GM18519 (cell line): Measurements from ENCODE around the gene TTC7B.

Experiments used
- ATAC-seq: cut with Tn5 transposase; IDR thresholded peaks from one replicate; pipeline ENCODE4 v1.9.1; 2021; ENCODE audit warnings: mild to moderate bottlenecking, moderate library complexity; ENCODE audit not compliant: unreplicated experiment, low FRiP score

Gene TTC7B

DNA sequence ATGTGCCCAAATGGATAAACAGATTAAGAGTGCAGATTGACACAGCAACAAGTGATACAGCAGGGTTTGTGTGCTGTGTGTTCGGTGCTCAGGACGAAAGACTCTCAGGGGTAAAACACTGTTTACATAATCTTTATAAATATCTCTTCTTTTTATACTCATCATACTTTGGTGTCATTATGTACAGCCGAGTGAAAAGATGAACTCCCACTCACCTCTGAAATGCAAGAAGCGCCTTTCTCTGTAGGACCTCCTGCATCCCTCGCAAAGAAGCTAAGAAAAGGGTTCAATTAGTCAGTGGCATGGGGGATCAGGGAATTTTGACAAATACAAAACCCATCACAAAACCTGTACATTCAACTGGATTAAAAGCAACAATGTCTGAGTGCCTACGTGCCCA, 163.6 kb downstream of the TTC7B start:
- no peak for ATAC-seq

DNA sequence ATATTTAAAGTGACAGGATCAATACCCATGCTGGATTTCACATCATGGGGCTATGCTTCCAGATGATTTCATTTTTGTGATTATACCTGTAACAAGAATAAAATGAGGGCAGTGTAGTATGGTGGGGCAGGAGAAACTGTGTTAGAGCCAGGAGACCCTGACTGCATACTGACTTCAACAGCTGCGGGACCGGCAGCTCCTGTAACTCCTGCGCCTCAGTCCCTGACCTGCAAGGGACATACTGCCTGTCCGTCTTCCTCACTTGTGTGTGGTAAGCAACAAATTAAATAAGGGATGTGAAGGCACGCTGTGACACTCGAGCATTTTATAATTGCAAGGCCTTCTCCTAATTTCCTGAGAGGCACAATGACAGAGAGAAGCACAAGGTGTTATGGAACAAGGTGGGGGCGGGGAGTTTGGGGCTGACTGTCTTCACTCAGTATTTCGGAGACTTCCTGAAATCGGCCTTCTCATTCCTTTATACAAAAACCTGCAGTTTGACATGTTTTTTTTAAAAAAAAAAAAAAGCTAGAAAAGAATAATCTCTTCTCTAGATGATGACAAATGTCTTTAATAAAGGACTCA, 164.2 kb downstream of the TTC7B start:
- ATAC-seq = no peak

DNA sequence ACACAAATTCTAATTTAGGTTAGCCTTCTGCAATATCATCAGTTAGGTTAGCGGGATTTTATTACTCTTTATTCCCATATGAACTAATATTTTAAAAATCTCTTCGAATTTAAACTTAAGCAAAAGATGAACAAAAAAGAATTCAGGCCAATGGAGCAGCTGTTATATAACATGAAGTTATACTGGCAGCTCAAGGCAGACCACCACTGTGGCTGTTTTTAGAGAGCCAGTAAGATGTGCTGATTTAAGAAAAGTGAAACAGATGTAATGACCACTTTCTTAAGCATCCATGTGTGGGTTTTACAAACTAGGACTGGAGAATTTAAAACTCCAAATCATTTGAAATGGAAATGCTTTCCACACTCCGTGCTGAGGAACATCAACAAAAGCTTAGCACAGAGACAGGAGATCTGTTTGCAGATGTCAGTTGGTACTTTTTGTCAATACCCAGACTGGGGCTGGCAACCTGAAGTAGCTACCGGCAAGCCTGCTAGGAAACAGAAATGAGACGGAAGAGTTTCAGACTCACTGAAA, 164.9 kb downstream of the TTC7B start:
- no peak for ATAC-seq

DNA sequence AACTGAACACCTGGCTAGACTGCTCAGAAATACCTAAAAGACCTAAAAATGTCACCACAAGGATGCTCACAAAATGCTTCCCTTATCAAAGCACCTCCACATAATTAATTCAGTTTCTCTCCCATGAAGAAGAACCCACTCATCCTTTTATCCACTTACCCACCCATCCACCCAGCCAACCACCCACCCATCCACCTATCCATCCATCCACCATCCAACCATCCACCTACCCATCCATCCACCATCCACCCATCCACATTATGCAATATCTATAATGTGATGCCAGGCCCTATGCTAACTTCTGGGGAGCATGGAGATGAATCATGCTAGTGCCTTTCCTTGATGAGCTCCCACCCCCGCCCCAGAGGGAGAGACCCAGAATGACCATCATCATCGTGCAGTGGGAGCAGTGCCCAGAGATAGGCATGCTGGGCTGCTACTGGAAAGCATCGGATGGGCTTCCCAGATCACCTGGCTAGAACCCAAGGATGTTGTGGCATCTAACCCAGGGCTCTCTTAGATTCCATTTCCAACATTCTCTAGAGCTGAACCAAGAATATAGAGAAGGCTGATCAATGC, 166.6 kb downstream of the TTC7B start:
- no peak for ATAC-seq

DNA sequence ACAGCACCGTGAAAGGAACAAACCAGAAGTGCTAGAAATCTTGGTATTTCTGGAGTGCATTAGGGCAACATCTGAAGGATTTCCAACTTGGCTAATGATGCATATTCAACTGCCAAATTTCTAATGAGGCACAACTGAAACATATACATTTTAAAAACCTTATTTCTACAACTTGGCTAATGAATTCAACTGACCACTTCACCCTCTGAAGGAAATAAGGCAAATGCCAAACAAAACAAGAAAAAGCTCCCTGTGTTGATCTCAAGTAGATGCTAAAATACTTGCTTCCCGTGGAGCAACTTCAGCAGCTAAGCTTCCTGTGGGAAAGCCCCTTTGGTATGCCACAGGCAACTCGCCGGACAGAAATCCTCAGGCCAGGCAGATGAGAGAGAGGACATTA, 167.1 kb downstream of the TTC7B start:
- no peak for ATAC-seq

DNA sequence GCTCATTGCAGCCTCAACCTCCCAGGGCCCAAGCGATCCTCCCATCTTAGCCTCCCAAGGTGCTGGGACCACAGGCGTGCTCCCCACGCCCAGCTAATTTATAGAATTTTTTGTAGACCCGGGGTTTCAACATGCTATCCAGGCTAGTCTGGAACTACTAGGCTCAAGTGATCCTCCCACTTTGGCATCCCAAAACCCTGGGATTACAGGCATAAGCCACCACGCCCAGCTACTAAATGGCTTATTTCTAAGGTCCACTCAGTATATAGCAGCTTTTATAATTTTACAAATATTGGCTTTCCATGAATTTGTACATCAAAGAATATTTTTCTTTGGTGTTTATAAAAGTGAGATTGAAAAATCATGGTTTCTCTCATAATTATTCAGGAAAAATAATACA, 167.8 kb downstream of the TTC7B start:
- ATAC-seq = no peak

DNA sequence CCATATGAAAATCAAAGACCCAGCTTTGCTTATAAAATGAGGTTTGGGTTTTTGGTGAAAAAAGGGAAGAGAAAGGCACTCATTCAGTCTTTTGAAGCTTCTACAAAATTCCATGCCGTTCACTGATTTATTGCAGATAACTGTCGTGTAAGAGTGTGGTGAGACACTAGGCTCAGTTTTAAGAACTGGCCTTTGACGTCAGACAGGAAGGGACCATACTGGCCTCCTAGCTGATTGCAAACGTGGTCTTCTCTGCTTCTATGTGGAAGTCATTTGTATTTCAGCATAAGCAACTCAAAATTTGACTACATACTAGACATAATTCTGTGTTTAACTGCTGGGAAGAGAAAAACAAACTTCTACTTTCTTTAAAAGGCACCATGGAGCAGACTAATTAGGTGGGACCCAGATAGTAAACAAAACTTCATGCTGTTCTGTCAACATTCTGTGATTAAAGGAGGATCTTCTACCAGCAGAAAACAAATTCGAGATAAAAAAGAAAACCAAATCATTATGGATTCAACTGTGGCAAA, 168.7 kb downstream of the TTC7B start:
- ATAC-seq = no peak

DNA sequence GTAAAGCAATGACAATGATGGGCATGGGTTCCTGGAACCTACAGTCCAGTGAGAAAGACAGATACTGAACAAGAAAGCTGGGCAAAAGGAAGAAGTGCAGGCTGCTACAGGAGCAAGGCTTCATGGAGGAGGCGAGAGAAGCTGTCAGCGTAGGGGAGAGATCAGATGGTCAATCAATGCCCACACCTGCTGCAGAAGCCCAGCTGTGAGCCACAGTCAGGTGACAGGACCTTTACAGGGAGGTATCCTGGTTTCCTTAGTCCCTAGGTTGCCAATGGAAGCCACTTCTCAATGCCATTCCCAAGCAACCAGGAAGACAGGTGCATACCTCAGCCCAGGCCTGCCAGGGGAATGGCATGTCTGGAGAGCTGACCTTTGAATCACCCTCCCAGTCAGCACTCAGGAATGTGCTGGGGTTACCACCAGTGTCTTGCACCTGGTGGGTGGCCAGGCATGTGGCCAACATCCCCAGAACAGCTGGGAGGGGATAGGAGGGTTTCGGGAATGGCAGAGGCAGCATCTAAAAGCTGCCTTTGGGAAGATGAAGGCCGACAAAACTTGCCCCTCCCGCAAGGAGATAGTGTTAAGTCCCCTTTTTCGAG, 170.3 kb downstream of the TTC7B start:
- no peak for ATAC-seq

DNA sequence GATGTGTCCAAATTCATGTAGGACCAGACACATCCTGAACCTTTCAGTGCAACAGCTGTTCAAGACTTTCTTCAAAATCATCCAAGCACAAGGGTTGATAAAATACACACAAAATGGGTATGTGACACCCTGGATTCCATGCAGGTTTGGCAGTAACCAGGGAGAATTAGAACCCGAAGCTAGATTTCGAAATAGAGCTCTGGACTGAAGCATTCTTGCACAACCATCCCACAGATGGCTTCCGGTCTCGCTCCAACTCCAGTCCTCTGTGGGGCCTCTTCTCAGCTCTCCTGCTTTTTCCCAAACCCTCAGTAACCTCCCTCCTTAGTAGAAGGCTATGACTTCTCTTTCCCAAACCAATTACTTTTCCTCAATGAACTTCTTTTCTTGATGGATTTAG, 171.3 kb downstream of the TTC7B start:
- ATAC-seq = no peak

DNA sequence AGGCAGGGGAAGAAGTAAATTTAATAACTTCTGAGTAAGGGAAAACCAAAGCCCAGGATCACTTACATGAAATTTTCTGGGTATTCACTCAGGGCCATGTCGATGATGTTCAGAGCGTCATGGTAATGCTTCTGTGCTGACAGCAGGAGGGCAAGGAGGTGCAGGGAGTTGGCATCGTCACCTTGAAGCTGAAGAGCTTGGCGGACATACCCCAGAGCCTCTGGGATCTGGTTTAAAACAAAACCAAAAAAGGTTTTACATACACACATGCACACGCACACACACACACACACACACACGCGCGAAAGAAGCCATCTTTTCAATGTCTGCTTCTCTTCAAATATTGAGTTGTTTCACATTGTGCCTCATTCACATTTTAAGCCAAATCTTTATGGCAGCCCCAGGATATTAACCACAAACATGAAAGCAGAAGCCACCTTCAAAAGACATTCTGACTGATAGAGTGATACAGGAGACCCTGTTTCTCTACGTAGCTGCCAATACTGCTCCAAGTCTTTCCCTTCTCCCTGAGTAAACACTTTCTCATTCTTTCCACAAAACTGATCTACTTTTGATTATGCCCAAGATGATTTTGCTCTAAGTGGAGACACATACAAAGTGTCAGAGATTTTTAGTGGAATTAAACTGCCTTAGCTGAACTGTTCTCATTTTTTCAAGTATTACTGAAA, 172.1 kb downstream of the TTC7B start:
- ATAC-seq = no peak

DNA sequence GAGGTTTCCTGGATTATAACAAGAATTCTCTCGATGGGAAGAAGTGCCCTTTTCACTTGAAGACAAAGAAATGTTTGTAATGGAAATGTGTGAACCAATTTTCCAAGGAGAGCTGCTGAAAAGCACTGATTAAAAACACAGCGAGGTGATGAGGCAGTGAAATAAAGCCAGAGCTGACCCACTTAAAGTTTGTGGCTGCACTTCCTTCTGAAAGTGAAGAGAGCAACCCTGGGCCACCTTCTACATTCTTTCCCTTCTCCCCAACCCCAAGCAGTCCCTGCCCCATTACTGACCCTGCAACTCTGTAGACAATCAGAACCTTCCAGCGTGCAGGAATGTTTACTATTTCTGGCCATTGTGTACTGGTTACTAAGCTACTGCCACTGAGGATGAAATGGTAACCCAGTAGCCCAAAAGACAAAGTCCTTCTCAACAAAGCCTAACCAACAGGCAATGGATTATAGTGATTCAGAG, 173.9 kb downstream of the TTC7B start:
- no peak for ATAC-seq

DNA sequence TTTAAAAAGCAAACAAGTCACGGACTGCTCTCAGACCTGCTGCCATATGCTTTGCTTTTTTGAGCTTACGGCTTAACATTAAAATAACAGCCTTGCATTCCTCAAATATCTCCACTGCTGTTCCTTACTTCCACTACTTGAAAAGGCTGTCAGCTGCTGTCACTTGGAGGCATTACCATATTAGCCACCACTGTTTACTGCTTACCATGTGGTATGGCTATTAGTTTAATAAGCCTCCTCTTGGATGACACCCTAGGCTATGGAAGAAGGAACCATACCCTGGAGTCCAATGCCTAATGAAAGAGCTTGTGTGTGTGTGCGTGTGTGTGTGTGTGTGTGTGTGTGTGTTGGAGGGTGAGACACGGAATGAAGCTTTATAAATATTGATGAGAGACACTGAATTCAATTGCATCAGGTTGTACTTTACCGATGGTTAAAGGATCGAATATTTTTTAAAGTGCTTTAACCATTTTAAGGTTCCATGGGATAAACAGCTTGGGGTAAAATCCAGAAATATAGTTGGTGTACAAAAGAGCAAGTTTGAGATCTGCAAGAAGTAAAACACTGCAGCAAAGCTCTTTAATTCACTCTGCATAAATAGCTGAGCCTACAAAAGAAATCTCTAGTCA, 174.5 kb downstream of the TTC7B start:
- ATAC-seq = no peak

DNA sequence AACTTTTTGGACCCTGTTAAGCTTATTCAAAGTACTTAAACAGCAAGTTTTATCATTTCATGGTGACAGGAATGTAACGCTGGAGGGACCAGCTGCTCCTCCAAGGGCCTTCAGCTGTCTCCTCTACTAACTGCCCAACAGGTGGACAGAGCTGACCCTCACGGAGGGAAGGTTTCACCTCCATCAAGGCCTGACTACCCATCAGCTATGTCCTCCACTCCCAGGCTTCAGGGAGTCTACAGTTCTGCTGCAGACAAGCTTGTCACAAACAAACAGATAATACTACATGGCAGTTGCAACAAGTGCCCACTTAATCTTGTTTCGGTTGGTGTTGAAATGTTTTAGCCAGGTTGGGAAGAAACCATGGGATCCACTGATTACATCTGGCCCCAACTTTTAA, 175.1 kb downstream of the TTC7B start:
- ATAC-seq = no peak

DNA sequence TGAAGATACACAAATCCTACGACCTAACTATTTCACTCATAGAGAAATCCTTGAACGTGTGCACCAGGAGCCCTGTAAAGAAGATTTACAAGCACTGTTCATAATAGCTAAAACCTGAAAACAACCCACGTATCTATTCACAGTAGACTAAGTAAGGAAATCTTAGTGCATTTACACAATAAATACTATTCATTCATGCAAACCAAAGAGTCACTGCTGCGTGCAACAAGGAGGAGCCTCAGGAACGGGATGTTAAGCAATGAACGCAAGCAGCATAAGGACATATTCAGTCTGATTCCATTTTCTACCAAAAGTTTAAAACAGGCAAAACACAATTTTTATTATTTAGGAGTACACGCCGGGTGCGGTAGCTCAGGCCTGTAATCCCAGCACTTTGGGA, 176.6 kb downstream of the TTC7B start:
- ATAC-seq = no peak

DNA sequence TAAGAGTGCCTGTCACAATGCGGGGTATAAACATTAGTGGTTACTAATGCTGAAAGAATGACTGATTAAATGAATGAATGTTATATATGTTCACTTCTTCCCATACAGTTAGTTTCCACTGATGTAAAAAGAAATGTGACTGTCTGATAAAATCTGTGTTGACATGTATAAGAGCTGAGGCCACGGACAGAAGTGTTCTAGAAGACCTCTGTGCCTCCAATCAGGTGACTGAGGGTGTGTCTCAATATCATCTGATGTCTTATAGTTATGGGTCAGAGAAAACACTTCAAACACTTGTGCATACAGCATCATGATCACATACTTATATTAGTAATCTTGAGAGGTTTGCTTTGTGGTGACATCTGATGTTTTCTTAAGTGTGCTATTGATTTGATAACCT, 183.4 kb downstream of the TTC7B start:
- ATAC-seq = no peak

DNA sequence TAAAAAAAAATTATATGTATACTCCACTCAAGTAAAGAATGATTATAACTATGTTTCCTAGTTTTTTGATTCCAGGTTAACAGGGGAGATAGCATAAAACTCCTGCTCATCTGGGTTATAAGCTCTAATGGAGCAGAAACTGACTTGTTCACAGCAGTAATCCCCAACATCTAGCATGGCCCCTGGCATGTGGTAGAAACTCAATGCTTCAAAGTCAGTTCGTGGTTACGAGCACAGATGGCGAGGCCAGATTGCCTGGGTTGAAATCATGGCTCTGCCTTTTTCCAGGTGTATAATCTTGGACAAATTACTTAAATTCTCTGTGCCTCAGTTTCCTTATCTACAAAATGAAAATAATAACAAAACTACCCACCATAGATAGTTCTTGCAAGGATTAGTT, 183.8 kb downstream of the TTC7B start:
- ATAC-seq = no peak

DNA sequence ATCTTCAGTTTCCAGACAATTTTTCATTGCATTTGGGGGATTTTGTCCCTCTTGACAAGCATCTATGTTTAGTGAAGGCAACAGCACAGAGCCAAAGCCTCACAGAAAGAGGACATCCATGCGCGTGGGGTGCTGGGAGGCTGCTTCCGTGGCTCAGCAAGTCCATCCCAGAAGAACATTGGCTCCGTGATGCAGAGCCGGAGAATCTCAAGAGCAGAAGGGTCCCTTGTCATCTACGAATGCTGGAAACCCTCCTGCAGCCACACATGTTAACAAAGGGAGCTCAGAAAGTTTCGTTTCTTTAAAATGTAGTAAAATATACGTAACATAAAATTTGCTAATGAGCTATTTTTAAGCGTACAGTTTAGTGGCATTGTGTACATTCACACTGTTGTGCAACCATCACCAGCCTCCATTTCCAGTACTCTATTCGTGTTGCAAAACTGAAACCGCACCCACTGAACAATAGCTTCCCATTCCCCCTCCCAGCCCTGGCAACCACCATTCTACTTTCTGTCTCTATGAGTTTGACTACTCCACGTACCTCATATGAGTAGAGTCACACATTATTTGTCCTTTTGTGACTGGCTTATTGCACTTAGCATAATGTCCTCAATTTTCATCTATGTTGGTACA, 185.9 kb downstream of the TTC7B start:
- no peak for ATAC-seq

DNA sequence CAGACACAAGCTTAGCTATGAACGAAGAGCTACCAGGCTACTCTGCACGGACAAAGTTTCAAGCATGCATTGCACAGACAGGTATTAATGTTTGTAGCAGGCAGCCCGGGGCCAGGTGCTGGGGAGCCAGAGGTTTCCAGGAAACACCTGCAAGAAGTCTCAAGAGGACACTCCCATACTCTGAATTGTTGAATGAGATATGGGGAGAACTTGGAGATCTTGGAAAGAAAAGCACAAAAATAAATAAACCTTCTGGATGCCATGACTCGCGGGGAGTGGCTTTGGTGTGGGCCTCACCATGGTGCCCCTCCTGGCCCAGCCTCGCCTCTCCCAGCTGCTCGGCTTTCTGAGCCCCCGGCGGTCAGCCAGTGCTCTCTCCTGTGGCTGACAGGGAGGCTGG, 186.8 kb downstream of the TTC7B start:
- no peak for ATAC-seq

DNA sequence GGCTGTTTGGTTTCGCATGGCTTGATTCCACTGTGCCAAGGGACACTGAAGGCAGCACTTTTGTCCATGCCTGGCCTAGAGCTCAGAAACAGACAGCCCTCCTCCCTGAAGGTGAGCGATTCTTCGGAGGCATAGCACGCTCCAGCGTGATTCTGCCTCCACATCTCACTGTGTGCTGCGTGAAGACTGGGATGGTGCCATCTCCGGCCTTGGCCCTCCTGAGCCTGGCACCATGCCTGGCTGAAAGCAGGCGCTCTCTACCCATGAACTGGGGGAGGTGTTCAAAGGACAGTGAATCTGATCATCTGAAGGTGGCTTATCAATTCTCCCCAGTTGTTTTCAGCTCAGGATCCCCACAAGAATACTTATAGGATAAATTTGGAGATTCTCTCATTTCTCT, 187.4 kb downstream of the TTC7B start:
- no peak for ATAC-seq

DNA sequence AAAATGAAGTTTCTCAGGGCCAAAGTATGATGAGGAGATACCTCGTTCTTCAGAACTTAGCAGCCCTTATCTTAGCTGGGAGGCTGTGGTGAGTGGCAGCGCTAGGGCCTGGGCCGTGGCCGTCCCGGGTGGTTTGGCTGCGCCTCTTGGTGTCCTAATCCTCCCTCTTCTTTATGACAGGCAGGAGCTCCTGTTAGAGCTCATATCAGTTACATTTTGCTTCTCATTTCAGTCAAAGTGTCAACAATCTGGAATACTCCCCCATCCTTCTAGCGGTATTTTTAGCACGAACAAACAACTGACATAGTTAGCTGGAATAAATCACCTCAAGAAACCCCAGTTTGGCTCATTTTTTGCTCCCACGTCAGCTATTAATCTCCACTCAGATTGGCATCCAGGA, 188.8 kb downstream of the TTC7B start:
- ATAC-seq = no peak
